Astrocyte (in vitro differentiated cells and primary cell): ENCODE measurements around the gene PDE5A. TPM values are rescaled to one million over a fixed set of nuclear protein-coding genes. Genes with fewer than 3 reads are reported as not detected.
A peak's percentile ranks its signal among the peaks of the same experiment; 100 is the strongest.

Source experiments
- DNase-seq: peaks from one replicate; pipeline ENCODE4 v3.0.0-alpha.2; 2010; ENCODE audit warnings: low read depth
- FAIRE-seq: peaks from 2 replicates; lab custom pipeline; 2011; peaks lifted over from hg19 to GRCh38; lab: Jason Lieb, UNC
- H2AFZ ChIP-seq: 2 replicates; pipeline ENCODE4 v1.6.0; 2012; ENCODE audit warnings: low read depth, low read length, inconsistent platforms
- H3K27ac ChIP-seq: 2 replicates; pipeline ENCODE4 v1.5.1; 2011; ENCODE audit warnings: low read depth, low read length, inconsistent platforms
- H3K27me3 ChIP-seq: 2 replicates; pipeline ENCODE4 v1.6.0; 2011; ENCODE audit warnings: low read length, inconsistent platforms; ENCODE audit not compliant: insufficient read depth
- H3K36me3 ChIP-seq: 2 replicates; pipeline ENCODE4 v1.5.1; 2011; ENCODE audit warnings: low read length, inconsistent platforms; ENCODE audit not compliant: insufficient read depth
- H3K4me1 ChIP-seq: 2 replicates; pipeline ENCODE4 v1.5.1; 2011; ENCODE audit warnings: low read length, inconsistent platforms; ENCODE audit not compliant: insufficient read depth
- H3K4me2 ChIP-seq: 2 replicates; pipeline ENCODE4 v1.6.0; 2012; ENCODE audit warnings: low read length, inconsistent platforms
- H3K4me3 ChIP-seq: 2 replicates; pipeline ENCODE4 v1.5.1; 2011; ENCODE audit warnings: low read depth, mild to moderate bottlenecking, low read length, inconsistent platforms; ENCODE audit not compliant: insufficient read depth
- H3K79me2 ChIP-seq: 2 replicates; pipeline ENCODE4 v1.6.0; 2012; ENCODE audit warnings: mild to moderate bottlenecking, low read length, inconsistent platforms; ENCODE audit not compliant: insufficient read depth
- H3K9ac ChIP-seq: 2 replicates; pipeline ENCODE4 v1.6.0; 2012; ENCODE audit warnings: mild to moderate bottlenecking, low read length, inconsistent platforms
- H3K9me3 ChIP-seq: 2 replicates; pipeline ENCODE4 v1.5.1; 2012; ENCODE audit warnings: low read depth, mild to moderate bottlenecking, low read length, inconsistent platforms; ENCODE audit not compliant: insufficient read depth
- H4K20me1 ChIP-seq: 2 replicates; pipeline ENCODE4 v1.6.0; 2012; ENCODE audit warnings: low read length, inconsistent platforms; ENCODE audit not compliant: insufficient read depth
- H3K27ac Mint-ChIP-seq: one replicate; pipeline ENCODE4 v1.8.0; 2021; ENCODE audit warnings: mild to moderate bottlenecking, mixed read lengths; ENCODE audit not compliant: unreplicated experiment
- H3K27me3 Mint-ChIP-seq: one replicate; pipeline ENCODE4 v1.8.0; 2021; ENCODE audit warnings: low read depth, mixed read lengths; ENCODE audit not compliant: unreplicated experiment
- H3K36me3 Mint-ChIP-seq: one replicate; pipeline ENCODE4 v1.8.0; 2021; ENCODE audit warnings: low read depth, mixed read lengths; ENCODE audit not compliant: unreplicated experiment
- H3K4me1 Mint-ChIP-seq: one replicate; pipeline ENCODE4 v1.8.0; 2021; ENCODE audit warnings: low read depth, mixed read lengths; ENCODE audit not compliant: unreplicated experiment
- H3K4me3 Mint-ChIP-seq: one replicate; pipeline ENCODE4 v1.8.0; 2021; ENCODE audit warnings: mild to moderate bottlenecking, moderate library complexity, mixed read lengths; ENCODE audit not compliant: unreplicated experiment
- H3K9me3 Mint-ChIP-seq: one replicate; pipeline ENCODE4 v1.8.0; 2021; ENCODE audit warnings: mild to moderate bottlenecking, mixed read lengths; ENCODE audit not compliant: unreplicated experiment
- EZH2 ChIP-seq: IDR thresholded peaks from 2 replicates; pipeline ENCODE4 v1.6.1; 2012; ENCODE audit warnings: mild to moderate bottlenecking, low read length, inconsistent platforms; ENCODE audit not compliant: insufficient read depth
- total RNA-seq: library from RNA; stranded (reverse); gene quantifications from 2 replicates; pipeline ENCODE4 v1.2.1, GENCODE V29; 2021
- TF ChIP-seq, protein P1 (sequence below): IDR thresholded peaks from 2 replicates; pipeline ENCODE4 v1.5.1; 2011; ENCODE audit warnings: low read depth, mild to moderate bottlenecking, inconsistent platforms, low read length, moderate library complexity; ENCODE audit not compliant: insufficient read depth

The PDE5A gene
- total RNA-seq, 1 donor from 2014 or later, result 3.6 TPM

DNA sequence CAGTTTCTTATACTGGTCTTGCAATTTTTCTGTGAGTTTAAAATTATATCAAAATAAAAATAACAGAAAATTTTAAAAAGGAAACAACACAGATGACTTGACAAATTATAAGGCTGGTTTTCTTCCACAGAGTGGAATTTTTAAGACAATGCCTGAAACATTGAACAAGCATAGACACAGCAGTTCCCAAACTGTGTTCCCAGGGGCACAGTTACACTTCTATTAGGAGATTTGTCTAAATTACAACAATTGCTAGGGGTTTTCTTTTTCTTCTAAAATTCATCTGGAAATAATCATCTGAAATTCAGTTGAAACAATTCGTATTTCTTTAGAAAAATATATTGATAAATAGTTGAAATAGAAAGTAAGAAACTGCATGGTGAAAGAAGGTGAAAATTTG, 26.2 kb downstream of the PDE5A start:
- no peak for DNase-seq
- H3K4me3 Mint-ChIP-seq, result no peak overlapping the region
- H3K27ac Mint-ChIP-seq, result no peak overlapping the region
- Histone ChIP-seq H3K27ac (no peak overlapping the region), H3K9me3 (no peaks in the 10 kb centered on the region), H3K27me3 (no peaks in the 10 kb centered on the region), H3K36me3 (no peaks in the 10 kb centered on the region), H4K20me1 (peaks cover 7% of the 10 kb centered on the region), H3K4me2 (no peak overlapping the region), H3K79me2 (peaks cover 19% of the 10 kb centered on the region), H3K9ac (no peak overlapping the region), H2AFZ (no peak overlapping the region), H3K4me3 (no peak overlapping the region), H3K4me1 (no peaks in the 10 kb centered on the region)
- no peaks in the 10 kb centered on the region for H3K9me3 Mint-ChIP-seq
- no peak for FAIRE-seq
- H3K36me3 Mint-ChIP-seq, result no peaks in the 10 kb centered on the region
- H3K4me1 Mint-ChIP-seq, result no peaks in the 10 kb centered on the region
- H3K27me3 Mint-ChIP-seq, result no peaks in the 10 kb centered on the region
- no peak for TF ChIP-seq EZH2
- TF ChIP-seq, protein P1, sequence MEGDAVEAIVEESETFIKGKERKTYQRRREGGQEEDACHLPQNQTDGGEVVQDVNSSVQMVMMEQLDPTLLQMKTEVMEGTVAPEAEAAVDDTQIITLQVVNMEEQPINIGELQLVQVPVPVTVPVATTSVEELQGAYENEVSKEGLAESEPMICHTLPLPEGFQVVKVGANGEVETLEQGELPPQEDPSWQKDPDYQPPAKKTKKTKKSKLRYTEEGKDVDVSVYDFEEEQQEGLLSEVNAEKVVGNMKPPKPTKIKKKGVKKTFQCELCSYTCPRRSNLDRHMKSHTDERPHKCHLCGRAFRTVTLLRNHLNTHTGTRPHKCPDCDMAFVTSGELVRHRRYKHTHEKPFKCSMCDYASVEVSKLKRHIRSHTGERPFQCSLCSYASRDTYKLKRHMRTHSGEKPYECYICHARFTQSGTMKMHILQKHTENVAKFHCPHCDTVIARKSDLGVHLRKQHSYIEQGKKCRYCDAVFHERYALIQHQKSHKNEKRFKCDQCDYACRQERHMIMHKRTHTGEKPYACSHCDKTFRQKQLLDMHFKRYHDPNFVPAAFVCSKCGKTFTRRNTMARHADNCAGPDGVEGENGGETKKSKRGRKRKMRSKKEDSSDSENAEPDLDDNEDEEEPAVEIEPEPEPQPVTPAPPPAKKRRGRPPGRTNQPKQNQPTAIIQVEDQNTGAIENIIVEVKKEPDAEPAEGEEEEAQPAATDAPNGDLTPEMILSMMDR, result no peak

DNA sequence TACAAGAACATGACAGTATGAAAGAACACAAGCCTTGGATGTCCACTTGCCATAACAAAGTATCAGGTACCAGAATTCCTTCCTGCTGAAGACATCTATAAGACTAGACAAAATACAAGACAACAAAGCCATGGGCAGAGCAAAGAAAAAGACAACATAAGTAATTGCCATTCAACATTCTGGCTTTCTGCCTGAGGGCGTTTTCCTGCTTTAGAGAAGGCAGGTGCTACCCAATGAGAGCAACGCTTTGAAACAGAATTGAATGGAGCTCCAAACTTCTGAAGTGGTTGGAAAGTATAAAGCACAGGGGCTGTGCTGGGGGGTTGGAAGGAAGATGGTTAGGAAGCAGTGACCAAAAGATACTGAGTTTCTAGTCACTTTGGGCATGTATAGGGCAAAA, 30.1 kb downstream of the PDE5A start:
- Histone ChIP-seq H3K79me2 (peaks cover 19% of the 10 kb centered on the region), H3K4me1 (no peaks in the 10 kb centered on the region), H3K9ac (no peak overlapping the region), H3K9me3 (no peaks in the 10 kb centered on the region), H4K20me1 (peaks cover 7% of the 10 kb centered on the region), H3K36me3 (no peaks in the 10 kb centered on the region), H3K27ac (no peak overlapping the region), H2AFZ (no peak overlapping the region), H3K4me3 (no peak overlapping the region), H3K27me3 (no peaks in the 10 kb centered on the region), H3K4me2 (no peak overlapping the region)
- FAIRE-seq (no peak), DNase-seq (no peak)
- H3K4me1 Mint-ChIP-seq, result no peaks in the 10 kb centered on the region
- no peaks in the 10 kb centered on the region for H3K27me3 Mint-ChIP-seq
- no peak overlapping the region for H3K4me3 Mint-ChIP-seq
- H3K9me3 Mint-ChIP-seq, result no peaks in the 10 kb centered on the region
- TF ChIP-seq, protein P1, result no peak
- TF ChIP-seq EZH2, result no peak
- no peaks in the 10 kb centered on the region for H3K36me3 Mint-ChIP-seq
- H3K27ac Mint-ChIP-seq, result no peak overlapping the region

DNA sequence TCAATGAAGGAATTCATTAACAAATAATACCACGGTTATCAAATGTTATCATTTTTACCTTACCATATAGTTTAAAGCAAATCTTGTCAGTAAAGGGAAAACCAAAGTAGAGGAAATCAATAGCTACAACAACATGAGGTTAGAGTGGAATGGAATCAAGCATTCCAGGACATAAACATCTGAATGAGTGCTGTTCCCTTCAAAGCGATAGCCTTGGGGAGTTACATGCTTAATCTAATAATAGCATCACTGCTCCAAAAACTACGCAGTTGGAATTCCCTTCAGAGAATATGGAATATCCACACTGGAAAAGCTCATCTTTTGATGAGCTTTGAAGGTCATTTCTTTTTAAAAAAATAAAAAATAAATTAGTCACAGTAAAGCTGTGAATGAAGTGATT, 31.2 kb downstream of the PDE5A start:
- H3K4me3 ChIP-seq, result no peak overlapping the region
- peaks cover 15% of the 10 kb centered on the region for H3K79me2 ChIP-seq
- FAIRE-seq (no peak), DNase-seq (peak; percentile 20)
- Mint-ChIP-seq H3K27ac (no peak overlapping the region), H3K36me3 (no peaks in the 10 kb centered on the region), H3K4me3 (no peak overlapping the region), H3K4me1 (no peaks in the 10 kb centered on the region), H3K9me3 (no peaks in the 10 kb centered on the region), H3K27me3 (no peaks in the 10 kb centered on the region)
- no peak overlapping the region for H3K4me2 ChIP-seq
- H3K9me3 ChIP-seq, result no peaks in the 10 kb centered on the region
- no peak overlapping the region for H3K9ac ChIP-seq
- H3K36me3 ChIP-seq, result no peaks in the 10 kb centered on the region
- H2AFZ ChIP-seq, result no peak overlapping the region
- no peaks in the 10 kb centered on the region for H3K27me3 ChIP-seq
- H3K27ac ChIP-seq, result no peak overlapping the region
- no peaks in the 10 kb centered on the region for H3K4me1 ChIP-seq
- TF ChIP-seq, protein P1, result no peak
- TF ChIP-seq EZH2, result no peak
- peaks cover 7% of the 10 kb centered on the region for H4K20me1 ChIP-seq
